ENCODE measurements around the gene RASSF5. TPM values are rescaled to one million over a fixed set of nuclear protein-coding genes. Genes with fewer than 3 reads are reported as not detected.
"Not testable (repeated sequence)": the region's sequence is repeated elsewhere in the genome, so short reads cannot be mapped to it uniquely, and the experiment has no call there.

RASSF5 gene
- polyA plus RNA-seq, 1 donor from 2014 or later = 4.0 TPM

- Histone ChIP-seq H3F3A (ENCODE audit: insufficient read depth, low read length, poor library complexity, severe bottlenecking) (no peaks in the 10 kb centered on the region), H3K9ac (ENCODE audit: low read length) (no peak overlapping the region), H3K27ac (ENCODE audit: low read length) (no peak overlapping the region), H3K9me2 (ENCODE audit: insufficient read depth, low read length) (no peaks in the 10 kb centered on the region), H3K79me2 (replicated peaks; ENCODE audit: insufficient read depth, low read length) (no peaks in the 10 kb centered on the region), H4K20me1 (ENCODE audit: insufficient read depth) (no peaks in the 10 kb centered on the region), H3K9me3 (ENCODE audit: low read length) (no peaks in the 10 kb centered on the region), H2AFZ (ENCODE audit: low read depth, low read length) (no peak overlapping the region), H3K36me3 (ENCODE audit: insufficient read depth, low read length) (no peaks in the 10 kb centered on the region), H3K4me3 (ENCODE audit: low read length) (no peak overlapping the region), H3K4me2 (ENCODE audit: low read length) (no peak overlapping the region), H3K27me3 (ENCODE audit: insufficient read depth, low read depth, low read length) (no peaks in the 10 kb centered on the region)
- TF ChIP-seq RAD21 (conservative IDR thresholded peaks at IDR 0.05) (no peak), EZH2 (IDR thresholded peaks at IDR 0.05; ENCODE audit: borderline replicate concordance, insufficient read depth, low read length, poor library complexity, severe bottlenecking) (no peak), SMC3 (conservative IDR thresholded peaks at IDR 0.05; ENCODE audit: poor library complexity) (no peak), TAF1 (IDR thresholded peaks at IDR 0.05; ENCODE audit: low read depth) (no peak), EP300 (conservative IDR thresholded peaks at IDR 0.05; ENCODE audit: poor library complexity, severe bottlenecking) (no peak), MXI1 (conservative IDR thresholded peaks at IDR 0.05; ENCODE audit: poor library complexity, severe bottlenecking) (no peak), POLR2AphosphoS5 (IDR thresholded peaks at IDR 0.05) (no peak), REST (IDR thresholded peaks at IDR 0.05; ENCODE audit: borderline replicate concordance) (no peak), CTCF (IDR thresholded peaks at IDR 0.05; ENCODE audit: poor library complexity, severe bottlenecking) (no peak)
Measured at GRCh38 chr1:206482611-206483010, 24.7 kb upstream of the RASSF5 start.

GRCh38 chr1:206483864-206484263 is 23.5 kb upstream of the RASSF5 start:
- H3K36me3 ChIP-seq (ENCODE audit: insufficient read depth, low read length); H3K4me2 ChIP-seq (ENCODE audit: low read length); H2AFZ ChIP-seq (ENCODE audit: low read depth, low read length); H3K27me3 ChIP-seq (ENCODE audit: insufficient read depth, low read depth, low read length); H3F3A ChIP-seq (ENCODE audit: insufficient read depth, low read length, poor library complexity, severe bottlenecking); H4K20me1 ChIP-seq (ENCODE audit: insufficient read depth); H3K9me3 ChIP-seq (ENCODE audit: low read length); H3K9ac ChIP-seq (ENCODE audit: low read length); H3K4me3 ChIP-seq (ENCODE audit: low read length); H3K9me2 ChIP-seq (ENCODE audit: insufficient read depth, low read length); H3K27ac ChIP-seq (ENCODE audit: low read length); H3K79me2 ChIP-seq (replicated peaks; ENCODE audit: insufficient read depth, low read length): not testable (repeated sequence)

GRCh38 chr1:206484901-206485300 is 22.4 kb upstream of the RASSF5 start:
- H3F3A ChIP-seq (ENCODE audit: insufficient read depth, low read length, poor library complexity, severe bottlenecking) = no peaks in the 10 kb centered on the region
- no peaks in the 10 kb centered on the region for H3K27me3 ChIP-seq (ENCODE audit: insufficient read depth, low read depth, low read length)
- no peaks in the 10 kb centered on the region for H3K9me2 ChIP-seq (ENCODE audit: insufficient read depth, low read length)
- no peak overlapping the region for H2AFZ ChIP-seq (ENCODE audit: low read depth, low read length)
- no peaks in the 10 kb centered on the region for H3K9me3 ChIP-seq (ENCODE audit: low read length)
- no peak overlapping the region for H3K4me2 ChIP-seq (ENCODE audit: low read length)
- H3K4me3 ChIP-seq (ENCODE audit: low read length) = no peak overlapping the region
- no peaks in the 10 kb centered on the region for H3K36me3 ChIP-seq (ENCODE audit: insufficient read depth, low read length)
- no peaks in the 10 kb centered on the region for H4K20me1 ChIP-seq (ENCODE audit: insufficient read depth)
- H3K27ac ChIP-seq (ENCODE audit: low read length) = no peak overlapping the region
- H3K9ac ChIP-seq (ENCODE audit: low read length) = no peak overlapping the region
- H3K79me2 ChIP-seq (replicated peaks; ENCODE audit: insufficient read depth, low read length) = no peaks in the 10 kb centered on the region
- no peak for TF ChIP-seq CTCF (IDR thresholded peaks at IDR 0.05; ENCODE audit: poor library complexity, severe bottlenecking)
- no peak for TF ChIP-seq MXI1 (conservative IDR thresholded peaks at IDR 0.05; ENCODE audit: poor library complexity, severe bottlenecking)
- TF ChIP-seq RAD21 (conservative IDR thresholded peaks at IDR 0.05) = no peak
- no peak for TF ChIP-seq TAF1 (IDR thresholded peaks at IDR 0.05; ENCODE audit: low read depth)
- TF ChIP-seq POLR2AphosphoS5 (IDR thresholded peaks at IDR 0.05) = no peak
- TF ChIP-seq SMC3 (conservative IDR thresholded peaks at IDR 0.05; ENCODE audit: poor library complexity) = no peak
- TF ChIP-seq EP300 (conservative IDR thresholded peaks at IDR 0.05; ENCODE audit: poor library complexity, severe bottlenecking) = no peak
- no peak for TF ChIP-seq REST (IDR thresholded peaks at IDR 0.05; ENCODE audit: borderline replicate concordance)
- TF ChIP-seq EZH2 (IDR thresholded peaks at IDR 0.05; ENCODE audit: borderline replicate concordance, insufficient read depth, low read length, poor library complexity, severe bottlenecking) = no peak

Measured in neural cell (in vitro differentiated cells).